ENCODE measurements around the gene MRM3.

Gene MRM3

GRCh38 chr17:824378-824777, 42.2 kb downstream of the MRM3 start:
- H4K20me1 ChIP-seq (ENCODE audit: control insufficient read depth, insufficient read depth, low read depth, low read length), result no peaks in the 10 kb centered on the region
- H3K27me3 ChIP-seq (ENCODE audit: control insufficient read depth, low read length), result no peaks in the 10 kb centered on the region
- no peak overlapping the region for H3K27ac ChIP-seq (ENCODE audit: low read depth, low read length)
- peaks cover 42% of the 10 kb centered on the region for H3K4me1 ChIP-seq (ENCODE audit: control insufficient read depth, low read length)
- H3K36me3 ChIP-seq (ENCODE audit: control insufficient read depth, low read length), result no peaks in the 10 kb centered on the region
- TF ChIP-seq CTCF (IDR thresholded peaks at IDR 0.05; ENCODE audit: low read depth, low read length, poor library complexity, severe bottlenecking) (no peak), EZH2phosphoT487 (IDR thresholded peaks at IDR 0.05; ENCODE audit: borderline replicate concordance, low read length) (no peak)
- no peaks in the 10 kb centered on the region for H3K79me2 ChIP-seq (ENCODE audit: control insufficient read depth, low read length)
- H3K4me3 ChIP-seq (ENCODE audit: low read length), result no peak overlapping the region
- H3K9me2 ChIP-seq (replicated peaks; ENCODE audit: control insufficient read depth, low read length), result no peaks in the 10 kb centered on the region
- no peaks in the 10 kb centered on the region; the same call in 1 of the 2 replicates for H3F3A ChIP-seq (ENCODE audit: control insufficient read depth, insufficient read depth)
- no peak overlapping the region for H3K4me2 ChIP-seq (ENCODE audit: low read length)
- H3K9me3 ChIP-seq (ENCODE audit: control insufficient read depth, insufficient read depth, low read length), result no peaks in the 10 kb centered on the region

GRCh38 chr17:825216-825615, 43.1 kb downstream of the MRM3 start:
- H3F3A ChIP-seq (ENCODE audit: control insufficient read depth, insufficient read depth), result no peaks in the 10 kb centered on the region; the same call in 1 of the 2 replicates

GRCh38 chr17:826778-827177, 44.6 kb downstream of the MRM3 start:
- Histone ChIP-seq H4K20me1 (ENCODE audit: control insufficient read depth, insufficient read depth, low read depth, low read length) (no peaks in the 10 kb centered on the region), H3K27ac (ENCODE audit: low read depth, low read length) (no peak overlapping the region)

More at GRCh38 chr17:825216-825615, 43.1 kb downstream of the MRM3 start:
- no peak for TF ChIP-seq EZH2phosphoT487 (IDR thresholded peaks at IDR 0.05; ENCODE audit: borderline replicate concordance, low read length)
- TF ChIP-seq CTCF (IDR thresholded peaks at IDR 0.05; ENCODE audit: low read depth, low read length, poor library complexity, severe bottlenecking), result no peak
- Histone ChIP-seq H3K4me1 (ENCODE audit: control insufficient read depth, low read length) (peaks cover 35% of the 10 kb centered on the region), H3K9me3 (ENCODE audit: control insufficient read depth, insufficient read depth, low read length) (no peaks in the 10 kb centered on the region), H3K27me3 (ENCODE audit: control insufficient read depth, low read length) (no peaks in the 10 kb centered on the region), H4K20me1 (ENCODE audit: control insufficient read depth, insufficient read depth, low read depth, low read length) (no peaks in the 10 kb centered on the region), H3K36me3 (ENCODE audit: control insufficient read depth, low read length) (no peaks in the 10 kb centered on the region), H3K9me2 (replicated peaks; ENCODE audit: control insufficient read depth, low read length) (no peaks in the 10 kb centered on the region), H3K27ac (ENCODE audit: low read depth, low read length) (no peak overlapping the region), H3K79me2 (ENCODE audit: control insufficient read depth, low read length) (no peaks in the 10 kb centered on the region), H3K4me2 (ENCODE audit: low read length) (no peak overlapping the region), H3K4me3 (ENCODE audit: low read length) (no peak overlapping the region)

More at GRCh38 chr17:826778-827177, 44.6 kb downstream of the MRM3 start:
- Histone ChIP-seq H3K9me3 (ENCODE audit: control insufficient read depth, insufficient read depth, low read length) (no peaks in the 10 kb centered on the region), H3K4me3 (ENCODE audit: low read length) (no peak overlapping the region), H3K36me3 (ENCODE audit: control insufficient read depth, low read length) (no peaks in the 10 kb centered on the region), H3F3A (ENCODE audit: control insufficient read depth, insufficient read depth) (no peaks in the 10 kb centered on the region; the same call in 1 of the 2 replicates), H3K9me2 (replicated peaks; ENCODE audit: control insufficient read depth, low read length) (no peaks in the 10 kb centered on the region), H3K4me1 (ENCODE audit: control insufficient read depth, low read length) (peaks cover 20% of the 10 kb centered on the region), H3K27me3 (ENCODE audit: control insufficient read depth, low read length) (no peaks in the 10 kb centered on the region), H3K79me2 (ENCODE audit: control insufficient read depth, low read length) (no peaks in the 10 kb centered on the region), H3K4me2 (ENCODE audit: low read length) (no peak overlapping the region)
- no peak for TF ChIP-seq CTCF (IDR thresholded peaks at IDR 0.05; ENCODE audit: low read depth, low read length, poor library complexity, severe bottlenecking)
- TF ChIP-seq EZH2phosphoT487 (IDR thresholded peaks at IDR 0.05; ENCODE audit: borderline replicate concordance, low read length), result no peak

Data from DOHH2 (cell line).